ENCODE measurements around the gene ZNF326. TPM values are rescaled to one million over a fixed set of nuclear protein-coding genes. Genes with fewer than 3 reads are reported as not detected.
A peak's percentile ranks its signal among the peaks of the same experiment; 100 is the strongest.
"Not testable (repeated sequence)": the region's sequence is repeated elsewhere in the genome, so short reads cannot be mapped to it uniquely, and the experiment has no call there.

ZNF326 gene
- total RNA-seq, 2 donors from 2014 or later = 24.1 to 28.7 TPM

- Histone ChIP-seq H3K36me3 (replicated peaks in 1 of 2; ENCODE audit: insufficient read depth in 1 of 2, low read depth in 2 of 2) (no peaks in the 10 kb centered on the region), H3K27ac (peak overlapping the region; percentile 94 to 99 (median 99)), H3K27me3 (no peaks in the 10 kb centered on the region), H3K4me3 (peak overlapping the region; percentile 71), H3K9me3 (no peaks in the 10 kb centered on the region), H3K4me1 (peaks cover 30% of the 10 kb centered on the region)
- intact Hi-C loops (cut with DNase I) = no loop called here
- no peak for TF ChIP-seq POLR2A (IDR thresholded peaks at IDR 0.05)
- TF ChIP-seq CTCF (IDR thresholded peaks at IDR 0.05) = no peak
- 62 to 65% methylated on average over 16 of the region's 16 CpGs for WGBS, 2 donors
- DNase-seq = peak in 2 of 4 donors; percentile 23 to 56
- ATAC-seq = no peak
These were observed 592 bp upstream of the ZNF326 start for GRCh38 chr1:89994231-89994804.

GRCh38 chr1:89995598-89996449 lies 914 bp downstream of the ZNF326 start:
- ATAC-seq = no peak
- DNase-seq = no peak
- intact Hi-C loops (cut with DNase I) = no loop called here
- peaks cover 45% of the 10 kb centered on the region for H3K4me1 ChIP-seq
- H3K4me3 ChIP-seq = peak overlapping the region; percentile 71
- no peaks in the 10 kb centered on the region for H3K36me3 ChIP-seq (replicated peaks in 1 of 2; ENCODE audit: insufficient read depth in 1 of 2, low read depth in 2 of 2)
- no peaks in the 10 kb centered on the region for H3K27me3 ChIP-seq
- no peaks in the 10 kb centered on the region for H3K9me3 ChIP-seq
- TF ChIP-seq POLR2A (IDR thresholded peaks at IDR 0.05) (no peak), CTCF (IDR thresholded peaks at IDR 0.05) (no peak)
- peak overlapping the region; percentile 94 to 99 (median 99) for H3K27ac ChIP-seq
- 0 to 1% methylated on average over 5 to 15 of the region's 15 CpGs for WGBS, 2 donors

- TF ChIP-seq CTCF (IDR thresholded peaks at IDR 0.05) = no peak
- TF ChIP-seq POLR2A (IDR thresholded peaks at IDR 0.05) = no peak
- Histone ChIP-seq H3K9me3 (no peaks in the 10 kb centered on the region), H3K27me3 (no peaks in the 10 kb centered on the region), H3K36me3 (replicated peaks in 1 of 2; ENCODE audit: insufficient read depth in 1 of 2, low read depth in 2 of 2) (no peaks in the 10 kb centered on the region), H3K4me1 (peaks cover 45% of the 10 kb centered on the region), H3K27ac (peak overlapping the region; percentile 94 to 99 (median 99)), H3K4me3 (peak overlapping the region in 1 of 2 donors; percentile 71)
- ATAC-seq (no peak), DNase-seq (no peak)
- intact Hi-C loops (cut with DNase I) = no loop called here
- 18 to 23% methylated on average over 9 of the region's 9 CpGs for WGBS, 2 donors
These were observed 1.7 kb downstream of the ZNF326 start for GRCh38 chr1:89996450-89997110.

- DNase-seq; H3K9me3 ChIP-seq; H3K27ac ChIP-seq; H3K4me3 ChIP-seq; H3K36me3 ChIP-seq (replicated peaks in 1 of 2; ENCODE audit: insufficient read depth in 1 of 2, low read depth in 2 of 2); intact Hi-C loops (cut with DNase I); ATAC-seq; H3K27me3 ChIP-seq: not testable (repeated sequence)
- 69 to 85% methylated on average over 4 of the region's 4 CpGs for WGBS, 2 donors
- H3K4me1 ChIP-seq = peaks cover 45% of the 10 kb centered on the region
These were observed 2.2 kb downstream of the ZNF326 start for GRCh38 chr1:89997152-89997551.

GRCh38 chr1:89998306-89998705 lies 3.4 kb downstream of the ZNF326 start:
- no peak for TF ChIP-seq POLR2A (IDR thresholded peaks at IDR 0.05)
- no peak for TF ChIP-seq CTCF (IDR thresholded peaks at IDR 0.05)
- H3K4me3 ChIP-seq = no peak overlapping the region
- intact Hi-C loops (cut with DNase I) = no loop called here
- DNase-seq (no peak), ATAC-seq (no peak)
- H3K27me3 ChIP-seq = no peaks in the 10 kb centered on the region
- H3K4me1 ChIP-seq = peaks cover 51% of the 10 kb centered on the region
- no peaks in the 10 kb centered on the region for H3K9me3 ChIP-seq
- no peak overlapping the region for H3K27ac ChIP-seq
- H3K36me3 ChIP-seq (replicated peaks in 1 of 2; ENCODE audit: insufficient read depth in 1 of 2, low read depth in 2 of 2) = no peaks in the 10 kb centered on the region
